ENCODE results near the gene LDB3.
A peak's percentile ranks its signal among the peaks of the same experiment; 100 is the strongest.

The LDB3 gene

GRCh38 chr10:86635402-86635801, 32.9 kb upstream of the LDB3 start:
- DNase-seq (ENCODE audit: extremely low spot score) = no peak

DNA sequence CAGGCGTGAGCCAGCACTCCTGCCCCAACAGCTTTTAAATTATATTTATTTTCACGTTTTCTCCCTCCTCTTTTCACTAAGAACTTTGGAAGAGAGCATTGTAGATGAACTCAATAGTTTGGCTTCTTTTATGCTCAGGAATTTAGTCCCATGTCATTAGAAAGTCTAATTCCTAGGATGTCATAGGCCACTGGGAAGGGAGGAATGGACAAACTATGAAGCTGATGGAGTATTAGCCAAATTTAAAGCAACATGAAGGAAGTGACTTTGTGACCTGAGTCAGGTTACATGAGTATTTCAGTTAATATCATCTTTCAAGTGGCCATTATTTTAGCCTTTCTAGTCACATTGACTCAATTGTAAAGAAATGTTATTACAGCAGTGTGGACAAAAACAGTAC, 32.0 kb upstream of the LDB3 start:
- DNase-seq (ENCODE audit: extremely low spot score) = no peak
- ChIA-PET POLR2A (interaction anchor here (0.7 kb wide), 1 partner anchor 10 kb away, joined by 3 read pairs; no protein-coding TSS in a partner anchor), CTCF (interaction anchor here (0.6 kb wide), 1 partner anchor 1339 kb away, joined by 3 read pairs; no protein-coding TSS in a partner anchor)
- TF ChIP-seq SP1 (IDR thresholded peaks at IDR 0.05) (no peak), BHLHE40 (IDR thresholded peaks at IDR 0.05; ENCODE audit: borderline replicate concordance) (no peak), NFRKB (IDR thresholded peaks at IDR 0.05) (no peak), CTBP1 (IDR thresholded peaks at IDR 0.05; ENCODE audit: borderline replicate concordance) (no peak), FOXM1 (IDR thresholded peaks at IDR 0.05; ENCODE audit: borderline replicate concordance) (no peak), ZNF384 (IDR thresholded peaks at IDR 0.05) (no peak), L3MBTL2 (conservative IDR thresholded peaks at IDR 0.05) (no peak), HDGF (IDR thresholded peaks at IDR 0.05; ENCODE audit: borderline replicate concordance) (no peak), FOXA1 (IDR thresholded peaks at IDR 0.05) (no peak), SUZ12 (IDR thresholded peaks at IDR 0.05) (no peak), TARDBP (IDR thresholded peaks at IDR 0.05) (no peak), LEF1 (IDR thresholded peaks at IDR 0.05; ENCODE audit: borderline replicate concordance) (no peak), ELF4 (IDR thresholded peaks at IDR 0.05) (no peak), ARNT (IDR thresholded peaks at IDR 0.05) (no peak)
- TF ChIP-seq, protein P1, sequence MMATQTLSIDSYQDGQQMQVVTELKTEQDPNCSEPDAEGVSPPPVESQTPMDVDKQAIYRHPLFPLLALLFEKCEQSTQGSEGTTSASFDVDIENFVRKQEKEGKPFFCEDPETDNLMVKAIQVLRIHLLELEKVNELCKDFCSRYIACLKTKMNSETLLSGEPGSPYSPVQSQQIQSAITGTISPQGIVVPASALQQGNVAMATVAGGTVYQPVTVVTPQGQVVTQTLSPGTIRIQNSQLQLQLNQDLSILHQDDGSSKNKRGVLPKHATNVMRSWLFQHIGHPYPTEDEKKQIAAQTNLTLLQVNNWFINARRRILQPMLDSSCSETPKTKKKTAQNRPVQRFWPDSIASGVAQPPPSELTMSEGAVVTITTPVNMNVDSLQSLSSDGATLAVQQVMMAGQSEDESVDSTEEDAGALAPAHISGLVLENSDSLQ (IDR thresholded peaks at IDR 0.05) = no peak

More at GRCh38 chr10:86635402-86635801, 32.9 kb upstream of the LDB3 start:
- CTCF ChIA-PET = no interaction called here
- POLR2A ChIA-PET = interaction anchor here (0.7 kb wide), 1 partner anchor 10 kb away, joined by 3 read pairs; no protein-coding TSS in a partner anchor
- TF ChIP-seq NFRKB (IDR thresholded peaks at IDR 0.05) (no peak), FOXA1 (IDR thresholded peaks at IDR 0.05) (no peak), LEF1 (IDR thresholded peaks at IDR 0.05; ENCODE audit: borderline replicate concordance) (no peak), TARDBP (IDR thresholded peaks at IDR 0.05) (no peak), CTBP1 (IDR thresholded peaks at IDR 0.05; ENCODE audit: borderline replicate concordance) (no peak), BHLHE40 (IDR thresholded peaks at IDR 0.05; ENCODE audit: borderline replicate concordance) (no peak), HDGF (IDR thresholded peaks at IDR 0.05; ENCODE audit: borderline replicate concordance) (no peak), FOXK2 (IDR thresholded peaks at IDR 0.05) (no peak), FOXM1 (IDR thresholded peaks at IDR 0.05; ENCODE audit: borderline replicate concordance) (no peak), ZNF384 (IDR thresholded peaks at IDR 0.05) (no peak), SP1 (IDR thresholded peaks at IDR 0.05) (no peak), SUZ12 (IDR thresholded peaks at IDR 0.05) (no peak), ELF4 (IDR thresholded peaks at IDR 0.05) (no peak), L3MBTL2 (conservative IDR thresholded peaks at IDR 0.05) (no peak), ARNT (IDR thresholded peaks at IDR 0.05) (no peak)
- TF ChIP-seq, protein P1 (IDR thresholded peaks at IDR 0.05) = no peak

DNA sequence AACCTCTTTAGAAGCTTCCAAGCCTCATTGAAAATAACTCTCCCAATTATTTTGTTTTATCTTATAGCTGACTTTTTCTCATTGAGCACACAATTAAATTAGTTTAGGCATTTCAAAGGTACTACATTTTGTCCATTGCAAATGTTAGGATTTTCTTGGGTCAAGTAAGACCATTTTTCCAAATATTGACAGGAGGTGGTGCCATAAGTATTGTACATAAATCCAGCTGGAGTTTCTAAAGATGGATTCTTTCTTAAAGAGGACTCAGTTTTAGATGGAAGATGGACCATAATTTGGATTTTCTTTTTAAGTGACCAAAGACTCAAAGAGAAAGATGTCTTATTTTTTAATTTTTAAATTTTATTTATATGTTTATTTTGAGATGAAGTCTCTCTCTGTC, 26.3 kb upstream of the LDB3 start:
- POLR2A ChIA-PET = no interaction called here
- no peak for DNase-seq (ENCODE audit: extremely low spot score)
- TF ChIP-seq FOXK2 (IDR thresholded peaks at IDR 0.05) (no peak), FOXA1 (IDR thresholded peaks at IDR 0.05) (no peak), ZNF384 (IDR thresholded peaks at IDR 0.05) (no peak), NFRKB (IDR thresholded peaks at IDR 0.05) (no peak), HDGF (IDR thresholded peaks at IDR 0.05; ENCODE audit: borderline replicate concordance) (no peak), ELF4 (IDR thresholded peaks at IDR 0.05) (no peak), SUZ12 (IDR thresholded peaks at IDR 0.05) (no peak), BHLHE40 (IDR thresholded peaks at IDR 0.05; ENCODE audit: borderline replicate concordance) (no peak), ARNT (IDR thresholded peaks at IDR 0.05) (no peak), SP1 (IDR thresholded peaks at IDR 0.05) (no peak), LEF1 (IDR thresholded peaks at IDR 0.05; ENCODE audit: borderline replicate concordance) (no peak), FOXM1 (IDR thresholded peaks at IDR 0.05; ENCODE audit: borderline replicate concordance) (no peak), CTBP1 (IDR thresholded peaks at IDR 0.05; ENCODE audit: borderline replicate concordance) (no peak), L3MBTL2 (conservative IDR thresholded peaks at IDR 0.05) (no peak)
- TF ChIP-seq, protein P1 (IDR thresholded peaks at IDR 0.05) = no peak
- CTCF ChIA-PET = interaction anchor here (0.7 to 2.5 kb wide), 3 partner anchors 10 to 42 kb away, joined by 3 to 9 read pairs (median 4); no protein-coding TSS in a partner anchor

DNA sequence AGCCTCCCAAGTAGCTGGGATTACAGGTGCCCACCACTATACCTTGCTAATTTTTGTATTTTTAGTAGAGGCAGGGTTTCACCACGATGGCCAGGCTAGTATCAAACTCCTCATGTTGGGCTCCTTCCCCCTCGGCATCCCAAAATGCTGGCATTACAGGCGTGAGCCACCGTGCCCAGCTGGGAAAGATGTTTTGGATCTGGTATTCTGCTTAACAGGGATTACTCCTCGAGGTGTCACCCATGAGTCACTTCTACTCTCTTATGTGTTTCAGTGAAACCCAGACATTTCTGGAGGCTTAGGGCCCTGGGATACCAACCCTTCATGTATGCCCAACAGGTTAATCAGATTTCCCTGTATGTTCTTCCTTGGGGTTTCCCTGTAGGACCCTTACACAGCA, 25.8 kb upstream of the LDB3 start:
- POLR2A ChIA-PET = no interaction called here

DNA sequence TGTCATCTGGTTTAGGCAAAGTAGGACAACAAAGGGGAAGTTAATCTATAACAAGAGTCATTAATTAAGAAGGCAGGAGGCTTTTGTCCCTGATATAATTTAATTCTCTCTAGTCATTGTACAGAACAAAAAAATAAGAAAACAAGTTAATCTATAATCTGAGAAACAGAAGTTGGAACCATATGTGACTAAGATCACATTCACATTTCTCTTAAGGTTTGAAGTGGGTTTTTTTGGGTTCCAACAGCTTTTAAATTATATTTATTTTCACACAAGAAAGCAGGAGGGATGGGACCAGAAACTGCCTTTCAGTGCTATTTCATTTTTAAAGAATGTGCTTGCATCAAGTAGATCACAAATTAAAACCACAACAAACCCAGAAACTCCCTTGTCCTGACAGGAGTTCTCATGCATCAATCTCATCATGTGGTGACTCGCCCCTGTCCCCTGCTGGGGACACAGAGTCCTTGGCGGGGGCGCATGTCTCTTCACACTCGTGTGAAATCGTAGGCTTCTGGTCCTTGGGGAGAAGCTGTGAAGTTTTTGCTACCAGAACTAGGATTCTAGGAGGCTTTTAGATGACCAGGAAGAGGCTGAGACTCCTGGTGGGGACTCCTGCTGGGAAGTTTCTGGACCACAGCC, 24.0 kb upstream of the LDB3 start:
- ChIA-PET CTCF (interaction anchor here (1.8 kb wide), 1 partner anchor 316 kb away, joined by 4 read pairs; no protein-coding TSS in a partner anchor), POLR2A (interaction anchor here (0.8 kb wide), 1 partner anchor 15 kb away, joined by 3 read pairs; no protein-coding TSS in a partner anchor)
- TF ChIP-seq L3MBTL2 (conservative IDR thresholded peaks at IDR 0.05) = no peak
- TF ChIP-seq ZNF384 (IDR thresholded peaks at IDR 0.05) = no peak
- TF ChIP-seq, protein P1 (IDR thresholded peaks at IDR 0.05) = peak; percentile 59
- peak; percentile 22 for DNase-seq (ENCODE audit: extremely low spot score)

More for the DNA sequence above, 25.8 kb upstream of the LDB3 start:
- CTCF ChIA-PET = interaction anchor here (0.7 to 2.5 kb wide), 4 partner anchors 10 to 318 kb away, joined by 3 to 9 read pairs (median 4); no protein-coding TSS in a partner anchor
- no peak for TF ChIP-seq LEF1 (IDR thresholded peaks at IDR 0.05; ENCODE audit: borderline replicate concordance)
- no peak for TF ChIP-seq BHLHE40 (IDR thresholded peaks at IDR 0.05; ENCODE audit: borderline replicate concordance)
- peak; percentile 16 for DNase-seq (ENCODE audit: extremely low spot score)

Data from HEK293T (cell line).